Erythroblast (primary cell): Measurements from ENCODE around the gene SFXN1.

Source experiments
- DNase-seq, 2 experiments: peaks; one replicate each; lab custom pipeline; 2025; lab: John Stamatoyannopoulos, UW
- GATA1 ChIP-seq: IDR thresholded peaks from 2 replicates; pipeline ENCODE4 v1.6.1; 2011; ENCODE audit warnings: low read depth, mild to moderate bottlenecking, control low read depth, low read length, moderate library complexity
- POLR2A ChIP-seq: IDR thresholded peaks from 2 replicates; pipeline ENCODE4 v1.6.1; 2011; ENCODE audit warnings: mild to moderate bottlenecking, low read length

The SFXN1 gene

GRCh38 chr5:175572886-175573285, 94.5 kb downstream of the SFXN1 start:
- no peak for DNase-seq
- TF ChIP-seq POLR2A (no peak), GATA1 (no peak)

- no peak for DNase-seq
- TF ChIP-seq POLR2A = no peak
- no peak for TF ChIP-seq GATA1
These were observed 95.3 kb downstream of the SFXN1 start for GRCh38 chr5:175573493-175574269.

- DNase-seq = no peak
- TF ChIP-seq POLR2A (no peak), GATA1 (no peak)
These were observed 96.9 kb downstream of the SFXN1 start for GRCh38 chr5:175575301-175575700.

- no peak for DNase-seq
- TF ChIP-seq POLR2A (no peak), GATA1 (no peak)
These were observed 97.7 kb downstream of the SFXN1 start for GRCh38 chr5:175576096-175576495.

- DNase-seq = no peak
- TF ChIP-seq POLR2A = no peak
- no peak for TF ChIP-seq GATA1
These were observed 98.2 kb downstream of the SFXN1 start for GRCh38 chr5:175576591-175576990.
